Esophagus squamous epithelium (tissue), 5 donors: ENCODE measurements around the gene COMMD9. TPM values are rescaled to one million over a fixed set of nuclear protein-coding genes. Genes with fewer than 3 reads are reported as not detected.

Source experiments
- DNase-seq: peaks from one replicate; lab custom pipeline; 2025; lab: John Stamatoyannopoulos, UW
- H3K27ac ChIP-seq, 4 donors: fragments of 200-600 bp; sonication (generic); one replicate each; pipeline ENCODE4 v1.5.1; 2016 to 2019; ENCODE audit warnings: mild to moderate bottlenecking in 1 of 4
- H3K27me3 ChIP-seq, 4 donors: fragments of 200-600 bp; sonication (generic); 1 replicate in 3 of 4; 2 replicates in 1 of 4; pipeline versions ENCODE4 v1.5.1 to v1.6.0; 2017 to 2021; ENCODE audit warnings: antibody characterized with exemption in 1 of 4
- H3K36me3 ChIP-seq, 3 donors: fragments of 200-600 bp; sonication (generic); one replicate each; pipeline ENCODE4 v1.5.1; 2016 to 2019
- H3K4me1 ChIP-seq, 3 donors: fragments of 200-600 bp; sonication (generic); one replicate each; pipeline ENCODE4 v1.5.1; 2017 to 2019
- H3K4me3 ChIP-seq, 4 donors: fragments of 200-600 bp; sonication (generic); 1 replicate in 3 of 4; 2 replicates in 1 of 4; pipeline ENCODE4 v1.5.1; 2016 to 2019; ENCODE audit warnings: mild to moderate bottlenecking in 2 of 4, moderate library complexity in 1 of 4
- H3K9me3 ChIP-seq, 3 donors: fragments of 200-600 bp; sonication (generic); one replicate each; pipeline ENCODE4 v1.5.1; 2016 to 2019
- CTCF ChIP-seq, 6 experiments: fragments of 450-650 bp in 4 of 6; fragments of 200-600 bp in 2 of 6; sonication (generic) in 2 of 6; IDR thresholded peaks; one replicate each; pipeline ENCODE4 v1.5.1; 2016 to 2019; ENCODE audit warnings: antibody characterized with exemption in 6 of 6, mild to moderate bottlenecking in 4 of 6, moderate library complexity in 4 of 6
- POLR2A ChIP-seq, 4 donors: fragments of 450-650 bp; IDR thresholded peaks; one replicate each; pipeline ENCODE4 v1.6.1; 2017; ENCODE audit warnings: antibody characterized with exemption in 4 of 4, mild to moderate bottlenecking in 4 of 4, moderate library complexity in 3 of 4
- WGBS, 2 donors: methylation state at CpG; one replicate each; pipeline ENCODE4 v1.1.5; 2018; 5-methylcytosine and 5-hydroxymethylcytosine counted together
- intact Hi-C: fragments of 100-400 bp; cut with DNase I; formaldehyde crosslinking; loops from one replicate; pipeline ENCODE4 v1.15.0; 2022
- total RNA-seq, 4 donors: library from RNA; depleted of rRNA; stranded (reverse); fragments of >200 nt; gene quantifications; one replicate each; pipeline ENCODE4 v1.1.0, GENCODE V29; 2016
- donor health status: DM: yes; HTN: yes; CAD: no.

Gene COMMD9
- total RNA-seq, 4 donors from 2014 or later = 25.9 to 37.9 (median 37.1) TPM

- Histone ChIP-seq H3K36me3 (no peaks in the 10 kb centered on the region), H3K4me1 (no peaks in the 10 kb centered on the region), H3K27ac (no peak overlapping the region), H3K27me3 (peaks cover 0 to 7% (median 0%) of the 10 kb centered on the region in 4 donors), H3K9me3 (no peaks in the 10 kb centered on the region), H3K4me3 (no peak overlapping the region)
- intact Hi-C loops = no loop called here
- TF ChIP-seq CTCF (IDR thresholded peaks at IDR 0.05) (no peak), POLR2A (IDR thresholded peaks at IDR 0.05) (no peak)
- DNase-seq = no peak
- 30 to 59% methylated on average over 1 of the region's 1 CpG for WGBS, 2 donors
Observed at GRCh38 chr11:36308577-36308976, 19.4 kb upstream of the COMMD9 start.

GRCh38 chr11:36306888-36307287 is 17.7 kb upstream of the COMMD9 start:
- DNase-seq = no peak
- no peak overlapping the region for H3K4me3 ChIP-seq
- TF ChIP-seq POLR2A (IDR thresholded peaks at IDR 0.05) = no peak
- peak in 3 of 6 experiments; percentile 24 to 42 (median 27) for TF ChIP-seq CTCF (IDR thresholded peaks at IDR 0.05)
- WGBS, 2 donors = 33 to 39% methylated on average over 3 of the region's 3 CpGs
- no peaks in the 10 kb centered on the region for H3K27me3 ChIP-seq
- H3K4me1 ChIP-seq = no peaks in the 10 kb centered on the region
- no peaks in the 10 kb centered on the region for H3K9me3 ChIP-seq
- H3K27ac ChIP-seq = no peak overlapping the region
- intact Hi-C loops = no loop called here
- no peaks in the 10 kb centered on the region for H3K36me3 ChIP-seq

- peaks cover 0 to 11% (median 0%) of the 10 kb centered on the region in 3 donors for H3K4me1 ChIP-seq
- no peak overlapping the region for H3K27ac ChIP-seq
- no peak for TF ChIP-seq POLR2A (IDR thresholded peaks at IDR 0.05)
- TF ChIP-seq CTCF (IDR thresholded peaks at IDR 0.05) = no peak
- no peaks in the 10 kb centered on the region for H3K27me3 ChIP-seq
- H3K9me3 ChIP-seq = no peaks in the 10 kb centered on the region
- no peak overlapping the region for H3K4me3 ChIP-seq
- 10 to 19% methylated on average over 1 of the region's 1 CpG for WGBS, 2 donors
- intact Hi-C loops = no loop called here
- no peak for DNase-seq
- H3K36me3 ChIP-seq = no peaks in the 10 kb centered on the region
Observed at GRCh38 chr11:36305047-36305446, 15.8 kb upstream of the COMMD9 start.

- no peak for DNase-seq
- Histone ChIP-seq H3K36me3 (no peaks in the 10 kb centered on the region), H3K27me3 (no peaks in the 10 kb centered on the region), H3K4me1 (peaks cover 0 to 12% (median 0%) of the 10 kb centered on the region in 3 donors), H3K4me3 (no peak overlapping the region), H3K27ac (no peak overlapping the region), H3K9me3 (no peaks in the 10 kb centered on the region)
- 9 to 65% methylated on average over 1 of the region's 1 CpG for WGBS, 2 donors
- intact Hi-C loops = no loop called here
- no peak for TF ChIP-seq POLR2A (IDR thresholded peaks at IDR 0.05)
- TF ChIP-seq CTCF (IDR thresholded peaks at IDR 0.05) = no peak
Observed at GRCh38 chr11:36304351-36304750, 15.1 kb upstream of the COMMD9 start.

- Histone ChIP-seq H3K36me3 (no peaks in the 10 kb centered on the region), H3K4me1 (peaks cover 0 to 12% (median 0%) of the 10 kb centered on the region in 3 donors), H3K27me3 (no peaks in the 10 kb centered on the region), H3K4me3 (no peak overlapping the region), H3K9me3 (no peaks in the 10 kb centered on the region), H3K27ac (no peak overlapping the region)
- no peak for DNase-seq
- WGBS, 2 donors = 40% methylated on average over 1 of the region's 3 CpGs; no CpG with 5 or more reads in 1 of the 2 donors
- intact Hi-C loops = no loop called here
- TF ChIP-seq CTCF (IDR thresholded peaks at IDR 0.05) (no peak), POLR2A (IDR thresholded peaks at IDR 0.05) (no peak)
Observed at GRCh38 chr11:36300650-36301049, 11.4 kb upstream of the COMMD9 start.
